ENCODE results near the gene URI1. TPM values are rescaled to one million over a fixed set of nuclear protein-coding genes. Genes with fewer than 3 reads are reported as not detected.

Gene URI1
- total and polyA plus RNA-seq, 2 of the 8 experiments (the other 6 are each of a cell fraction or from before 2014, with no cell fraction given), result 27.7 to 64.3 TPM

- TF ChIP-seq CHD7 (IDR thresholded peaks at IDR 0.05; ENCODE audit: insufficient replicate concordance, low read length) (no peak), CBX5 (IDR thresholded peaks at IDR 0.05; ENCODE audit: low read depth, low read length) (no peak), JUN (IDR thresholded peaks at IDR 0.05; ENCODE audit: low read depth, low read length) (no peak), TBP (IDR thresholded peaks at IDR 0.05; ENCODE audit: low read depth, low read length) (no peak), POLR2AphosphoS5 (IDR thresholded peaks at IDR 0.05; ENCODE audit: low read depth, low read length) (no peak), POLR2A (IDR thresholded peaks at IDR 0.05; ENCODE audit: control extremely low read depth in 1 of 2, low read depth in 2 of 2, low read length in 2 of 2) (no peak), CTCF (IDR thresholded peaks at IDR 0.05; ENCODE audit: control extremely low read depth in 1 of 3, insufficient read depth in 1 of 3, low read depth in 1 of 3, low read length in 3 of 3) (no peak), ASH2L (IDR thresholded peaks at IDR 0.05; ENCODE audit: low read length) (peak; percentile 56)
Measured at GRCh38 chr19:29942404-29943261, 594 bp downstream of the URI1 start (continued).

Measured in H1 (cell line).